Measurements from ENCODE around the gene PRKCE. TPM values are rescaled to one million over a fixed set of nuclear protein-coding genes. Genes with fewer than 3 reads are reported as not detected.
A peak's percentile ranks its signal among the peaks of the same experiment; 100 is the strongest.

PRKCE gene
- total RNA-seq, 1 donor from 2014 or later: 30.5 TPM

- intact Hi-C loops (cut with DNase I): no loop called here
Measured at GRCh38 chr2:46157072-46157965, 505.8 kb downstream of the PRKCE start.

GRCh38 chr2:46157966-46158310, 506.5 kb downstream of the PRKCE start:
- intact Hi-C loops (cut with DNase I): no loop called here
- ATAC-seq (no peak), DNase-seq (ENCODE audit: low spot score) (no peak)

More at GRCh38 chr2:46157072-46157965, 505.8 kb downstream of the PRKCE start:
- ATAC-seq (no peak), DNase-seq (ENCODE audit: low spot score) (no peak)

GRCh38 chr2:46158661-46159060, 507.2 kb downstream of the PRKCE start:
- DNase-seq (ENCODE audit: low spot score): no peak
- intact Hi-C loops (cut with DNase I): no loop called here
- ATAC-seq: no peak

GRCh38 chr2:46160326-46160725, 508.9 kb downstream of the PRKCE start:
- intact Hi-C loops (cut with DNase I): no loop called here
- no peak for ATAC-seq
- no peak for DNase-seq (ENCODE audit: low spot score)

DNA sequence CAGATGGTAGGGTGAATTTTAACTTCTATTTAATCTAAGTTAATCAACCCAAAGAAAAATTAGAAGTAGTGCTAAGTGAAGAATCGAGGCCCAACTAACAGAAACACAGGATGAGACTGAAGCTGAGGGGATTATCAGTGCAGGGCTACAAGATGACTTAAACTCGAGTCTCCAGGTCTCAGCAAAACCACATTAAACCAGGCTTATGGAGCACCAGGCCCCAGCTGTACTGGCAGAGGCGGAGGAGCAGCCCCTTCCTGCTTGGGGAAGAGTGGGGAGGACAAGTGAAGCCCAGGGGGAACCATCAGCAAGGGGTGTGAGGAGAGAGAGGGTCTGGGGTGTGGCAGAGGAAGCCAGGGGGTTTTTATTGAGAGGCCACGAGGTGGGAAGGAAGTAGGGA, 509.8 kb downstream of the PRKCE start:
- ATAC-seq (no peak), DNase-seq (ENCODE audit: low spot score) (no peak)
- intact Hi-C loops (cut with DNase I): no loop called here

DNA sequence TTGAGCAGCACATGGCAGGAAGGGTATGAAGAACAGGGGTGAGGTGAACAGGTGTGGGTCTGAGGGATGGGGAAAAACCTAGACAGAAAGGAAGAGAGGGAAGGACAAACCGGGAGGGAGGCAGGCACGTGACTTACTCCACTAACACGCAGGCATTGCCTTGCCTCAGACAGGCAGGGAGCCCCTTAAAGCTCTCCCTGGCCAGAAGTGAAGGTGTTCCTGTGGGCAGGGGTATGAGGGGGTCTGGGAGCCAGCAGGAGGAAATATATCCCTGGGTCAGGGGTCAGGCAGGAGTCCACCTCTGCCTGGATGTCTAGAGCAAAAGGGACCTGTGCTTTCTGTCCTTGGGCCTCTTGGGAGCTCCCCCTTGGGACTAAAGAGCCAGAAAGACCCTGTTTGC, 510.4 kb downstream of the PRKCE start:
- DNase-seq (ENCODE audit: low spot score) (no peak), ATAC-seq (peak; percentile 27)
- intact Hi-C loops (cut with DNase I): no loop called here

- ATAC-seq: peak; percentile 65
- no peak for DNase-seq (ENCODE audit: low spot score)
- intact Hi-C loops (cut with DNase I): no loop called here
Measured at GRCh38 chr2:46162329-46163097, 511.0 kb downstream of the PRKCE start.

- DNase-seq (ENCODE audit: low spot score): no peak
- intact Hi-C loops (cut with DNase I): no loop called here
- no peak for ATAC-seq
Measured at GRCh38 chr2:46163098-46163430, 511.6 kb downstream of the PRKCE start.

- intact Hi-C loops (cut with DNase I): no loop called here
- no peak for ATAC-seq
- DNase-seq (ENCODE audit: low spot score): no peak
Measured at GRCh38 chr2:46163804-46164528, 512.5 kb downstream of the PRKCE start.

DNA sequence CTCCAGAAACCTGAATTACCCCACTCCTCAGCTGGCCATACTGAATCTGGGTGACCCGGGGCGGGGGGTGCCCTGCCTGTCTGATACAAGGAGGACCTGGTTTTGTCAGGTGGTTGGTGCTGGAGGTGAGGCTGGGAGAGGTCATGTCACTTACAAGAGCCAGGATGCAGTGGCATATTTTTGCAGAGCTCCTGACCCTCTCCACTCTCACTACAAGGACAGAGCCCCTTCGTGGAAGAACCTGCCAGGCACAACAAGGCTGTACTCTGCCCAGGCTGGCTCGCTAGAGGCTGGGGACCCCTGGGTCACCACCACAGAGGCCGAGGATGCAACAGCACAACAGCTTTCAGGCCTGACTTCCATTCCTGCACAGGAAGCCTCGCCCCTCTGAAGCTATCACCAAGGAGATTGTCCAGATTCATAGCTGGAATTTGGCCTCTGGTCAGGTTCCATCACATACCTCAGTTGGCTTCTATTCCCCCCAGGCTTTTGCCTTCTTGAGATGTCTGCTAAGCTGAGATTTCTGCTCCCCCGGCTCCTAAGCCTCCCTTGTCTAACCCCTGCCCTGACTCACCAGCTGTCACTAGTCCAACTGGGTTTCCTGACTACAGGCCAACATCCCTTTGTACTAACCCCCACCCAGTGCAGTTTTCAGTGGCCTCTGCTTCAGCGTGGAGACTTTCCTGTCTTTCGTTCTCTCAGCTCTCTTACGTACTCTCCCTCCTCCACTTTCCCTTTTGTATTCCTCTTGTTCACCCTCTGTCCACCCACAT, 513.2 kb downstream of the PRKCE start:
- DNase-seq (ENCODE audit: low spot score) (peak; percentile 82), ATAC-seq (peak; percentile 85)
- intact Hi-C loops (cut with DNase I): no loop called here

GRCh38 chr2:46165916-46166315, 514.4 kb downstream of the PRKCE start:
- no peak for DNase-seq (ENCODE audit: low spot score)
- intact Hi-C loops (cut with DNase I): no loop called here
- ATAC-seq: no peak

GRCh38 chr2:46167406-46167805, 515.9 kb downstream of the PRKCE start:
- DNase-seq (ENCODE audit: low spot score) (no peak), ATAC-seq (no peak)
- intact Hi-C loops (cut with DNase I): no loop called here

- DNase-seq (ENCODE audit: low spot score) (no peak), ATAC-seq (no peak)
- intact Hi-C loops (cut with DNase I): no loop called here
Measured at GRCh38 chr2:46167924-46168323, 516.4 kb downstream of the PRKCE start.

DNA sequence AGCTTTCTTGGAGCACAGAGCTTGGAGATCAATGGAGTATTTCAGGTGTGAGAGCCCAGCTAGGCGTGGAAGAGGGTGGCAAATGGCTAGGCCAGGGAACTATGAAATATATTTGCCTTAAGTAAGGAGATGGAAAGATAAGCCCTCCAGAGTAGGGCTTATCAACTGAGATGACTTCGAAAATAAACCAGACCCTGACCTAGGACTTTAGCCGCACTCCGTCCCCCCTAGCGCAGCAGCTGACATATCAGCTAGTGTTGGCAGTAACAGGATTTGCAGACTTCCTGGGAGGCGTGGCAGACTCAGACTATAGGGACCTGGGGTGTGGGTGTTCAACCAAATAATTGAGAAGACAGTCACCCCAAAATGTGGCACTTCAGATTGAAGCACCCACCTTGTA, 518.0 kb downstream of the PRKCE start:
- DNase-seq (ENCODE audit: low spot score): no peak

GRCh38 chr2:46170026-46170425, 518.6 kb downstream of the PRKCE start:
- no peak for DNase-seq (ENCODE audit: low spot score)
- intact Hi-C loops (cut with DNase I): no loop called here
- no peak for ATAC-seq

More for the DNA sequence above, 518.0 kb downstream of the PRKCE start:
- intact Hi-C loops (cut with DNase I): no loop called here
- no peak for ATAC-seq

- intact Hi-C loops (cut with DNase I): no loop called here
- no peak for ATAC-seq
- DNase-seq (ENCODE audit: low spot score): no peak
Measured at GRCh38 chr2:46170611-46171350, 519.3 kb downstream of the PRKCE start.

GRCh38 chr2:46171411-46171953, 520.0 kb downstream of the PRKCE start:
- intact Hi-C loops (cut with DNase I): no loop called here
- ATAC-seq (peak; percentile 14), DNase-seq (ENCODE audit: low spot score) (no peak)

- no peak for DNase-seq (ENCODE audit: low spot score)
- intact Hi-C loops (cut with DNase I): no loop called here
- ATAC-seq: no peak
Measured at GRCh38 chr2:46171996-46172546, 520.6 kb downstream of the PRKCE start.

All from sciatic nerve (tissue), 2 donors.